Endothelial cell (in vitro differentiated cells): ENCODE data around the gene GRIN2D. TPM values are rescaled to one million over a fixed set of nuclear protein-coding genes. Genes with fewer than 3 reads are reported as not detected.

Experiments
- DNase-seq: peaks from one replicate; pipeline ENCODE4 v3.0.0; 2021; ENCODE audit warnings: low spot score
- H3K27ac Mint-ChIP-seq: one replicate; pipeline ENCODE4 v1.8.0; 2021; ENCODE audit warnings: mixed read lengths, inconsistent platforms; ENCODE audit not compliant: unreplicated experiment
- H3K27me3 Mint-ChIP-seq: one replicate; pipeline ENCODE4 v1.8.0; 2021; ENCODE audit warnings: mild to moderate bottlenecking, moderate library complexity, mixed read lengths, inconsistent platforms; ENCODE audit not compliant: unreplicated experiment
- H3K36me3 Mint-ChIP-seq: one replicate; pipeline ENCODE4 v1.8.0; 2021; ENCODE audit warnings: mild to moderate bottlenecking, low read depth, mixed read lengths, inconsistent platforms; ENCODE audit not compliant: unreplicated experiment
- H3K4me1 Mint-ChIP-seq: one replicate; pipeline ENCODE4 v1.8.0; 2021; ENCODE audit warnings: mild to moderate bottlenecking, mixed read lengths, inconsistent platforms; ENCODE audit not compliant: unreplicated experiment
- H3K4me3 Mint-ChIP-seq: one replicate; pipeline ENCODE4 v1.8.0; 2021; ENCODE audit warnings: mild to moderate bottlenecking, mixed read lengths, inconsistent platforms; ENCODE audit not compliant: unreplicated experiment
- H3K9me3 Mint-ChIP-seq: one replicate; pipeline ENCODE4 v1.8.0; 2021; ENCODE audit warnings: mixed read lengths, inconsistent platforms; ENCODE audit not compliant: unreplicated experiment
- CTCF ChIP-seq: fragments of 200-600 bp; sonication (generic); IDR thresholded peaks from one replicate; pipeline ENCODE4 v1.5.0; 2021; ENCODE audit warnings: antibody characterized with exemption; ENCODE audit not compliant: unreplicated experiment
- total RNA-seq: library from RNA; stranded (reverse); fragmentation: NEBNext Ultra II Directional; extraction: Animal tissue kit (Norgen Biotek cat#: 25700); gene quantifications from one replicate; pipeline ENCODE4 v1.2.1, GENCODE V29; 2021; ENCODE audit not compliant: unreplicated experiment

The GRIN2D gene
- total RNA-seq, 1 donor from 2014 or later: 25.2 TPM

DNA sequence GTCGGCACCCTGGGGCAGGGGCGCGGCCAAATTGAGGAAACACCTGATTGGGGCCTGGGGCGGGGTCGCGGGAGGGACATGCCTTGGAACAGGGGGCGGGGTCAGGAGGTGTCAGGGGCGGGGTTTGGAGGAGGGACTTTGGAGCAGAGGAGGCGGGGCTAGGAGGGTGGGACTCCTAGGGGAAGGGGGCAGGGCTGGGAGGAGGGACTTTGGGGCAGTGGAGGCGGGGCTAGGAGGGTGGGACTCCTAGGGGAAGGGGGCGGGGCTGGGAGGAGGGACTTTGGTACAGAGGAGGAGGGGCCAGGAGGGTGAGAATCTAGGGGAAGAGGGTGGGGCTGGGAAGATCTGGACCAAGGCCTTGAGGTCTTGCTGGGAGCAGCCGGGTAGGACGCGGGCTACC lies 21.9 kb downstream of the GRIN2D start:
- Mint-ChIP-seq H3K4me3 (no peak overlapping the region), H3K27ac (no peak overlapping the region), H3K9me3 (no peaks in the 10 kb centered on the region), H3K27me3 (peaks cover 4% of the 10 kb centered on the region), H3K4me1 (no peaks in the 10 kb centered on the region), H3K36me3 (no peaks in the 10 kb centered on the region)
- TF ChIP-seq CTCF: no peak
- DNase-seq: peak; percentile 65

- no peak overlapping the region for H3K4me3 Mint-ChIP-seq
- H3K36me3 Mint-ChIP-seq: no peaks in the 10 kb centered on the region
- H3K27me3 Mint-ChIP-seq: peaks cover 4% of the 10 kb centered on the region
- TF ChIP-seq CTCF: no peak
- H3K4me1 Mint-ChIP-seq: no peaks in the 10 kb centered on the region
- H3K9me3 Mint-ChIP-seq: no peaks in the 10 kb centered on the region
- no peak overlapping the region for H3K27ac Mint-ChIP-seq
- DNase-seq: no peak
Measured at GRCh38 chr19:48415806-48416221, 22.3 kb downstream of the GRIN2D start.

GRCh38 chr19:48417421-48417820 lies 24.0 kb downstream of the GRIN2D start:
- DNase-seq: no peak
- H3K27ac Mint-ChIP-seq: no peak overlapping the region
- H3K36me3 Mint-ChIP-seq: no peaks in the 10 kb centered on the region
- peaks cover 4% of the 10 kb centered on the region for H3K27me3 Mint-ChIP-seq
- H3K4me3 Mint-ChIP-seq: no peak overlapping the region
- H3K9me3 Mint-ChIP-seq: no peaks in the 10 kb centered on the region
- no peaks in the 10 kb centered on the region for H3K4me1 Mint-ChIP-seq
- TF ChIP-seq CTCF: no peak

GRCh38 chr19:48418317-48419064 lies 25.0 kb downstream of the GRIN2D start:
- peak overlapping the region; percentile 53 for H3K27ac Mint-ChIP-seq

More at GRCh38 chr19:48418317-48419064, 25.0 kb downstream of the GRIN2D start:
- H3K4me3 Mint-ChIP-seq: no peak overlapping the region
- no peak for DNase-seq
- H3K27me3 Mint-ChIP-seq: peaks cover 6% of the 10 kb centered on the region
- peaks cover 4% of the 10 kb centered on the region for H3K4me1 Mint-ChIP-seq
- H3K36me3 Mint-ChIP-seq: peaks cover 5% of the 10 kb centered on the region
- no peaks in the 10 kb centered on the region for H3K9me3 Mint-ChIP-seq
- no peak for TF ChIP-seq CTCF
